CD14-positive monocyte (primary cell): ENCODE results near the gene TCF4. TPM values are rescaled to one million over a fixed set of nuclear protein-coding genes. Genes with fewer than 3 reads are reported as not detected.

ENCODE experiments used
- DNase-seq, 3 donors: peaks; one replicate each; pipeline ENCODE4 v3.0.0-alpha.2; 2011 to 2022
- H2AFZ ChIP-seq: 2 replicates; pipeline ENCODE4 v1.6.0; 2012; ENCODE audit warnings: mild to moderate bottlenecking, low read depth, low read length, inconsistent platforms; ENCODE audit not compliant: insufficient read depth, poor library complexity, severe bottlenecking
- H3K27ac ChIP-seq, 2 donors: 1 replicate in 1 of 2; 2 replicates in 1 of 2; pipeline ENCODE4 v1.5.1; 2012 to 2013; ENCODE audit warnings: low read length in 2 of 2, control low read depth in 1 of 2, inconsistent platforms in 1 of 2, low read depth in 1 of 2, mild to moderate bottlenecking in 1 of 2
- H3K27me3 ChIP-seq, 2 donors: one replicate each; pipeline versions ENCODE4 v1.6.0 to v1.6.1; 2011 to 2013; ENCODE audit warnings: low read length in 2 of 2; ENCODE audit not compliant: control insufficient read depth in 2 of 2, insufficient read depth in 2 of 2
- H3K36me3 ChIP-seq, 2 donors: replicated peaks in 1 of 2; 1 replicate in 1 of 2; 2 replicates in 1 of 2; pipeline versions ENCODE4 v1.5.1 to v1.6.1; 2012 to 2013; ENCODE audit warnings: low read length in 2 of 2, control low read depth in 1 of 2, inconsistent platforms in 1 of 2, mild to moderate bottlenecking in 1 of 2; ENCODE audit not compliant: insufficient read depth in 2 of 2, control insufficient read depth in 1 of 2
- H3K4me1 ChIP-seq, 2 donors: 1 replicate in 1 of 2; 2 replicates in 1 of 2; pipeline versions ENCODE4 v1.5.1 to v1.6.1; 2012 to 2013; ENCODE audit warnings: low read length in 2 of 2, control low read depth in 1 of 2, inconsistent platforms in 1 of 2, mild to moderate bottlenecking in 1 of 2, moderate library complexity in 1 of 2; ENCODE audit not compliant: insufficient read depth in 2 of 2, control insufficient read depth in 1 of 2
- H3K4me2 ChIP-seq: replicated peaks from 2 replicates; pipeline ENCODE3; 2012; ENCODE audit warnings: low read length, moderate library complexity, mild to moderate bottlenecking; ENCODE audit not compliant: poor library complexity, severe bottlenecking; ENCODE audit errors: extremely low read depth
- H3K4me3 ChIP-seq, 3 experiments: fragments of 200-600 bp in 1 of 3; sonication (generic) in 1 of 3; replicated peaks in 1 of 3; 1 replicate in 2 of 3; 2 replicates in 1 of 3; pipeline ENCODE4 v1.5.1; 2011 to 2013; ENCODE audit warnings: low read length in 3 of 3, mild to moderate bottlenecking in 3 of 3, control low read depth in 2 of 3, low read depth in 2 of 3, inconsistent platforms in 1 of 3, moderate library complexity in 1 of 3
- H3K79me2 ChIP-seq: 2 replicates; pipeline ENCODE4 v1.6.0; 2012; ENCODE audit warnings: mild to moderate bottlenecking, control low read depth, inconsistent platforms, low read length, moderate library complexity; ENCODE audit not compliant: insufficient read depth
- H3K9ac ChIP-seq: 2 replicates; pipeline ENCODE4 v1.6.0; 2017; ENCODE audit warnings: low read length, mild to moderate bottlenecking; ENCODE audit not compliant: insufficient read depth, poor library complexity, severe bottlenecking
- H3K9me3 ChIP-seq, 2 donors: replicated peaks in 1 of 2; 1 replicate in 1 of 2; 2 replicates in 1 of 2; pipeline versions ENCODE4 v1.5.1 to v1.6.1; 2012 to 2013; ENCODE audit warnings: low read length in 2 of 2, control low read depth in 1 of 2; ENCODE audit not compliant: control insufficient read depth in 1 of 2, insufficient read depth in 1 of 2
- H4K20me1 ChIP-seq: 2 replicates; pipeline ENCODE4 v1.6.0; 2012; ENCODE audit warnings: mild to moderate bottlenecking, low read length, control low read depth, moderate library complexity; ENCODE audit not compliant: insufficient read depth
- H3K27ac Mint-ChIP-seq, 7 donors: one replicate each; pipeline ENCODE4 v1.8.0; 2020; ENCODE audit warnings: mild to moderate bottlenecking in 7 of 7, mixed read lengths in 7 of 7, moderate library complexity in 6 of 7, inconsistent platforms in 2 of 7
- H3K27me3 Mint-ChIP-seq, 3 donors: one replicate each; pipeline ENCODE4 v1.8.0; 2021 to 2022; ENCODE audit warnings: low read depth in 3 of 3, mild to moderate bottlenecking in 3 of 3, mixed read lengths in 3 of 3, moderate library complexity in 3 of 3, inconsistent platforms in 1 of 3
- H3K36me3 Mint-ChIP-seq, 2 donors: one replicate each; pipeline ENCODE4 v1.8.0; 2020; ENCODE audit warnings: mixed read lengths in 2 of 2, inconsistent platforms in 1 of 2, mild to moderate bottlenecking in 1 of 2
- H3K4me1 Mint-ChIP-seq: one replicate; pipeline ENCODE4 v1.8.0; 2020; ENCODE audit warnings: mild to moderate bottlenecking, mixed read lengths
- H3K4me3 Mint-ChIP-seq, 2 donors: one replicate each; pipeline ENCODE4 v1.8.0; 2020; ENCODE audit warnings: mild to moderate bottlenecking in 2 of 2, mixed read lengths in 2 of 2, moderate library complexity in 1 of 2
- H3K9me3 Mint-ChIP-seq, 7 donors: one replicate each; pipeline ENCODE4 v1.8.0; 2020 to 2022; ENCODE audit warnings: mixed read lengths in 7 of 7, mild to moderate bottlenecking in 6 of 7, moderate library complexity in 6 of 7, inconsistent platforms in 2 of 7
- WGBS: methylation state at CpG from one replicate; pipeline ENCODE4 v1.1.5; 2013; ENCODE audit warnings: missing lambda C conversion rate; ENCODE audit not compliant: insufficient coverage; 5-methylcytosine and 5-hydroxymethylcytosine counted together
- intact Hi-C, 2 donors: fragments of 100-400 bp; cut with micrococcal nuclease; formaldehyde crosslinking; loops; one replicate each; pipeline versions ENCODE4 v1.15.0 to v1.15.1; 2023
- polyA plus RNA-seq, 3 donors: library from polyadenylated mRNA; depleted of rRNA in 1 of 3; unstranded in 2 of 3; stranded (reverse) in 1 of 3; fragments of 300-500 nt in 2 of 3; fragments of >200 nt in 1 of 3; fragmentation: Illumina TruSeq in 2 of 3; gene quantifications; 1 replicate in 2 of 3; 2 replicates in 1 of 3; pipeline ENCODE4 v1.2.3, GENCODE V29; 2012 to 2021
- TF ChIP-seq, protein P1 (sequence below): fragments of 200-600 bp; IDR thresholded peaks from one replicate; pipeline ENCODE4 v1.8.0; 2022; ENCODE audit warnings: antibody characterized with exemption, mild to moderate bottlenecking

Gene TCF4
- polyA plus RNA-seq, 3 donors, result 5.9 to 12.9 (median 10.7) TPM

DNA sequence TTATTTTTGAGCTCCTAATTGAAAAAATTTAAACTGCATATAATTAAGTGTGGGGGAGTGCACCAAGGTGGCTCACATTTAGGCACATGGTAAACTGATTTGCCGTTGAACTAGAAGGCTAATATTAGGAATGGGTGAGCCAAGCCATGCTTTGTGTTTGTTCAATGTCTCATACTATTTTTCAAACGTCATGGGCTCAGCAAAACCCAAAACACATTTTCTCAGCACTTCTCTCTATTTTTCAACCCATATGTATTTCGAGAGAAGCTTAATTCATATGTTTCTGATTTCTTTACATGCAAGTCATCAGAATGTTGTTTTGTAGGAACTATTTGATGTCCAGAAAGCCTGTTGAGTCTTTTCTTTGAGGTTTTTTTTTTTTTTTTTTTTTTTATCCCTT is 291.2 kb downstream of the TCF4 start:
- H3K27ac ChIP-seq, result no peak overlapping the region
- H3K27me3 ChIP-seq, result no peaks in the 10 kb centered on the region
- H2AFZ ChIP-seq, result no peak overlapping the region
- no peaks in the 10 kb centered on the region for H3K79me2 ChIP-seq
- no peaks in the 10 kb centered on the region for H3K4me1 Mint-ChIP-seq
- no peaks in the 10 kb centered on the region for H3K36me3 Mint-ChIP-seq
- no peaks in the 10 kb centered on the region for H3K9me3 Mint-ChIP-seq
- no peak overlapping the region for H3K4me3 Mint-ChIP-seq
- H3K4me3 ChIP-seq, result no peak overlapping the region
- intact Hi-C loops, result no loop called here
- H3K9ac ChIP-seq, result no peak overlapping the region
- no peaks in the 10 kb centered on the region for H4K20me1 ChIP-seq
- H3K36me3 ChIP-seq, result no peaks in the 10 kb centered on the region
- H3K9me3 ChIP-seq, result no peaks in the 10 kb centered on the region
- H3K27me3 Mint-ChIP-seq, result peaks cover 0 to 2% (median 0%) of the 10 kb centered on the region in 3 donors
- TF ChIP-seq, protein P1, sequence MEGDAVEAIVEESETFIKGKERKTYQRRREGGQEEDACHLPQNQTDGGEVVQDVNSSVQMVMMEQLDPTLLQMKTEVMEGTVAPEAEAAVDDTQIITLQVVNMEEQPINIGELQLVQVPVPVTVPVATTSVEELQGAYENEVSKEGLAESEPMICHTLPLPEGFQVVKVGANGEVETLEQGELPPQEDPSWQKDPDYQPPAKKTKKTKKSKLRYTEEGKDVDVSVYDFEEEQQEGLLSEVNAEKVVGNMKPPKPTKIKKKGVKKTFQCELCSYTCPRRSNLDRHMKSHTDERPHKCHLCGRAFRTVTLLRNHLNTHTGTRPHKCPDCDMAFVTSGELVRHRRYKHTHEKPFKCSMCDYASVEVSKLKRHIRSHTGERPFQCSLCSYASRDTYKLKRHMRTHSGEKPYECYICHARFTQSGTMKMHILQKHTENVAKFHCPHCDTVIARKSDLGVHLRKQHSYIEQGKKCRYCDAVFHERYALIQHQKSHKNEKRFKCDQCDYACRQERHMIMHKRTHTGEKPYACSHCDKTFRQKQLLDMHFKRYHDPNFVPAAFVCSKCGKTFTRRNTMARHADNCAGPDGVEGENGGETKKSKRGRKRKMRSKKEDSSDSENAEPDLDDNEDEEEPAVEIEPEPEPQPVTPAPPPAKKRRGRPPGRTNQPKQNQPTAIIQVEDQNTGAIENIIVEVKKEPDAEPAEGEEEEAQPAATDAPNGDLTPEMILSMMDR, result no peak
- no peak overlapping the region for H3K4me2 ChIP-seq
- WGBS, result 100% methylated on average over 1 of the region's 3 CpGs
- DNase-seq, result no peak
- no peak overlapping the region for H3K27ac Mint-ChIP-seq
- H3K4me1 ChIP-seq, result no peaks in the 10 kb centered on the region

DNA sequence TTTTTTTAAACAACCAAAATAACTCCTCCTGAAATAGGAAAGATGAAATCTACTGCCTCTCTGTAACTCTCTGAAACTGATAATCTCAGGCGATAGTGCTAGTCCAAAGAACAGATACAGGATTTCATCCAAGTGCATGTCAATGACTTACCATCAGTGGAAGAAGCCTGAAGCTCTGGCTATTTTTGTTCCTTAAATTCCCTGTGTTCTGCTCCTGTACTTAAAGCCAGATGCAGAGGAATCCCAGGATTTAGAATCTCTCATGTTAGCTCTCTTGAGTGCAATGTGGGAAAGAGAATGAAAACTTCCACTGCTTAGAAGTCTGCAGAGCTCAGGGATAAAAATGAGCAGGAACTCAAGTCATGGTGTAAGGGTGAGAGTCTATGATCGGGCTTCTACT is 291.9 kb downstream of the TCF4 start:
- no peak overlapping the region for H2AFZ ChIP-seq
- H3K4me1 Mint-ChIP-seq, result no peaks in the 10 kb centered on the region

More for the DNA sequence above, 291.9 kb downstream of the TCF4 start:
- intact Hi-C loops, result no loop called here
- H3K36me3 Mint-ChIP-seq, result no peaks in the 10 kb centered on the region
- no peaks in the 10 kb centered on the region for H3K9me3 Mint-ChIP-seq
- H3K27me3 Mint-ChIP-seq, result peaks cover 0 to 2% (median 0%) of the 10 kb centered on the region in 3 donors
- H3K4me3 Mint-ChIP-seq, result no peak overlapping the region
- Histone ChIP-seq H3K9me3 (no peaks in the 10 kb centered on the region), H3K9ac (no peak overlapping the region), H3K4me1 (no peaks in the 10 kb centered on the region), H3K27me3 (no peaks in the 10 kb centered on the region), H3K4me3 (no peak overlapping the region), H3K27ac (no peak overlapping the region), H4K20me1 (no peaks in the 10 kb centered on the region), H3K36me3 (no peaks in the 10 kb centered on the region), H3K4me2 (no peak overlapping the region), H3K79me2 (no peaks in the 10 kb centered on the region)
- TF ChIP-seq, protein P1, result no peak
- 100% methylated on average over 2 of the region's 2 CpGs for WGBS
- no peak for DNase-seq
- no peak overlapping the region for H3K27ac Mint-ChIP-seq
